ENCODE measurements around the gene ETS2. TPM values are rescaled to one million over a fixed set of nuclear protein-coding genes. Genes with fewer than 3 reads are reported as not detected.

Gene ETS2
- total and polyA plus RNA-seq, 10 of the 15 experiments (the other 5 are each of a cell fraction or from before 2014, with no cell fraction given) = 0.52 to 8.6 (median 3.8) TPM

- FAIRE-seq = no peak
Measured at GRCh38 chr21:38794978-38795377, 10.8 kb upstream of the ETS2 start.

More at GRCh38 chr21:38794978-38795377, 10.8 kb upstream of the ETS2 start:
- Histone ChIP-seq H3K9me3 (replicated peaks; ENCODE audit: control insufficient read depth, insufficient read depth, low read length) (no peaks in the 10 kb centered on the region), H4K20me1 (ENCODE audit: control insufficient read depth, insufficient read depth) (no peaks in the 10 kb centered on the region), H3K27me3 (replicated peaks in 1 of 2; ENCODE audit: control insufficient read depth in 2 of 2, insufficient read depth in 2 of 2, low read length in 1 of 2) (no peaks in the 10 kb centered on the region; a peak in 1 of 4 replicates), H3K27ac (ENCODE audit: control insufficient read depth, insufficient read depth) (no peak overlapping the region), H3K4me3 (no peak overlapping the region), H2AFZ (ENCODE audit: control insufficient read depth, low read depth, low read length) (no peak overlapping the region), H3K4me2 (ENCODE audit: control insufficient read depth, insufficient read depth) (no peak overlapping the region), H3K9ac (ENCODE audit: control insufficient read depth, insufficient read depth, low read length) (no peak overlapping the region), H3K79me2 (ENCODE audit: control insufficient read depth, insufficient read depth, low read length) (no peaks in the 10 kb centered on the region), H3K4me1 (ENCODE audit: control insufficient read depth, insufficient read depth, low read length) (peaks cover 3% of the 10 kb centered on the region; the same call in 1 of the 2 replicates), H3K36me3 (ENCODE audit: control insufficient read depth in 2 of 2, insufficient read depth in 2 of 2, low read length in 1 of 2) (no peaks in the 10 kb centered on the region)
- WGBS (ENCODE audit: insufficient coverage, insufficient replicate concordance, low lambda C conversion rate, missing lambda C conversion rate) = 34% methylated on average over 6 of the region's 6 CpGs
- DNase-seq (ENCODE audit: low read depth, low spot score) = no peak
- intact Hi-C loops (cut with micrococcal nuclease; ENCODE audit: unreplicated experiment) = no loop called here
- ChIA-PET SMC1A (ENCODE audit: uncharacterized antibody, unreplicated experiment) (no interaction called here), CTCF (no interaction called here), POLR2A (no interaction called here), RAD21 (ENCODE audit: unreplicated experiment) (no interaction called here)
- no peak for ATAC-seq
- in situ Hi-C loops (cut with MboI) = no loop called here
- TF ChIP-seq TCF3 (IDR thresholded peaks at IDR 0.05; ENCODE audit: borderline replicate concordance, insufficient read depth, low read depth, low read length) (no peak), ZBTB40 (IDR thresholded peaks at IDR 0.05; ENCODE audit: borderline replicate concordance) (no peak), MTA3 (IDR thresholded peaks at IDR 0.05; ENCODE audit: borderline replicate concordance, low read length) (no peak), NR2C1 (IDR thresholded peaks at IDR 0.05) (no peak), KDM1A (IDR thresholded peaks at IDR 0.05; ENCODE audit: borderline replicate concordance) (no peak), CHD2 (IDR thresholded peaks at IDR 0.05; ENCODE audit: borderline replicate concordance, low read depth, low read length) (no peak), ZNF622 (IDR thresholded peaks at IDR 0.05) (no peak), TCF7 (IDR thresholded peaks at IDR 0.05; ENCODE audit: borderline replicate concordance) (no peak), PBX3 (IDR thresholded peaks at IDR 0.05; ENCODE audit: insufficient replicate concordance, low read depth, low read length) (no peak), SP1 (IDR thresholded peaks at IDR 0.05; ENCODE audit: low read depth, low read length) (no peak), PAX8 (IDR thresholded peaks at IDR 0.05) (no peak), SUZ12 (IDR thresholded peaks at IDR 0.05; ENCODE audit: unreplicated experiment) (no peak), EGR1 (IDR thresholded peaks at IDR 0.05; ENCODE audit: borderline replicate concordance in 1 of 2, low read depth in 2 of 2, low read length in 2 of 2) (no peak), NBN (IDR thresholded peaks at IDR 0.05) (no peak), RAD51 (IDR thresholded peaks at IDR 0.05) (no peak), NFXL1 (IDR thresholded peaks at IDR 0.05; ENCODE audit: borderline replicate concordance) (no peak), IKZF1 (conservative IDR thresholded peaks at IDR 0.05) (no peak), MEF2A (IDR thresholded peaks at IDR 0.05; ENCODE audit: insufficient read depth, low read depth, low read length) (no peak), FOS (IDR thresholded peaks at IDR 0.05; ENCODE audit: borderline replicate concordance, extremely low read depth, insufficient read length) (no peak)
- no TSS peak for BruUV-seq (replicated peaks)
